Vagina (tissue), 2 donors: ENCODE results near the gene PIEZO1. TPM values are rescaled to one million over a fixed set of nuclear protein-coding genes. Genes with fewer than 3 reads are reported as not detected.

Experiments used
- DNase-seq, 2 donors: peaks; one replicate each; pipeline ENCODE4 v3.0.0-alpha.2; 2017; ENCODE audit errors: extremely low spot score in 2 of 2
- H3K27ac ChIP-seq: fragments of 200-600 bp; sonication (generic); one replicate; pipeline ENCODE4 v1.5.1; 2019
- H3K27me3 ChIP-seq: fragments of 200-600 bp; sonication (generic); one replicate; pipeline ENCODE4 v1.5.1; 2019
- H3K36me3 ChIP-seq, 2 donors: fragments of 200-600 bp; sonication (generic); one replicate each; pipeline ENCODE4 v1.5.1; 2017 to 2019
- H3K4me1 ChIP-seq: fragments of 200-600 bp; sonication (generic); one replicate; pipeline ENCODE4 v1.5.1; 2019
- H3K4me3 ChIP-seq, 2 donors: fragments of 200-600 bp; sonication (generic); 1 replicate in 1 of 2; 2 replicates in 1 of 2; pipeline ENCODE4 v1.5.1; 2016 to 2019
- H3K9me3 ChIP-seq: fragments of 200-600 bp; sonication (generic); one replicate; pipeline ENCODE4 v1.5.1; 2019
- CTCF ChIP-seq, 3 experiments: fragments of 450-650 bp in 2 of 3; fragments of 200-600 bp in 1 of 3; sonication (generic) in 1 of 3; IDR thresholded peaks; one replicate each; pipeline ENCODE4 v1.5.1; 2017 to 2019; ENCODE audit warnings: antibody characterized with exemption in 3 of 3, mild to moderate bottlenecking in 2 of 3, moderate library complexity in 2 of 3
- POLR2A ChIP-seq, 2 donors: fragments of 450-650 bp; IDR thresholded peaks; one replicate each; pipeline ENCODE4 v1.6.1; 2017; ENCODE audit warnings: antibody characterized with exemption in 2 of 2, mild to moderate bottlenecking in 2 of 2, moderate library complexity in 2 of 2
- POLR2AphosphoS5 ChIP-seq, 2 donors: sonication (generic); formaldehyde crosslinking; IDR thresholded peaks; one replicate each; pipeline ENCODE4 v1.9.0; 2017; ENCODE audit warnings: antibody characterized with exemption in 2 of 2, mild to moderate bottlenecking in 2 of 2, low read depth in 1 of 2; ENCODE audit not compliant: insufficient read depth in 1 of 2
- intact Hi-C: fragments of 100-400 bp; cut with DNase I; formaldehyde crosslinking; loops from one replicate; pipeline ENCODE4 v1.15.1; 2023
- total RNA-seq: library from RNA; depleted of rRNA; stranded (reverse); fragments of >200 nt; gene quantifications from one replicate; pipeline ENCODE4 v1.2.3, GENCODE V29; 2016

Gene PIEZO1
- total RNA-seq, 1 donor from 2014 or later, result 184 TPM

DNA sequence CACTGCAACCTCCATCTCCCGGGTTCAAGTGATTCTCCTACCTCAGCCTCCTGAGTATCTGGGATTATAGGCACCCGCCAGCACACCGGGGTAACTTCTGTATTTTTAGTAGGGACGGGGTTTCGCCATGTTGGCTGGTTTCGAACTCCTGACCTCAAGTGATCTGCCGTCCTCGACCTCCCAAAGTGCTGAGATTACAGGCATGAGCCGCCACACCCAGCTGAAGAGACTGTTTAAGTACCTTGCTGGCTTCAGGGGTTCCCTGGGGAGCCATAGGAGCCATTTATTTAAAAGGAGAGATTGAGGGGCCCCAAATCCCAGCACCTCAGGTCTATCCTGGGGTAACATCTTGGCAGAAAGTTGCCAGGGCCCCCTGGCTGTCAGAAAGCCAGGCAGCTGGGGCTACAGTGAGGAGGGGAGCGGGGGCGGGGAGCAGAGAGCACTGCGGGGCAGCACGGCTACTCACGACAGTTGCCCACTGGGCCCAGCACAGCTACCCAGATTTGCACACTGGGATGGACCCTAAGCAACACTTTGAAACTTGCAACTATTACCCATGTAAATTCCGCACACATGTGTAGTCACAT is 100.4 kb downstream of the PIEZO1 start:
- Histone ChIP-seq H3K27ac (no peak overlapping the region), H3K36me3 (no peaks in the 10 kb centered on the region), H3K9me3 (no peaks in the 10 kb centered on the region), H3K4me3 (no peak overlapping the region), H3K4me1 (peaks cover 24% of the 10 kb centered on the region), H3K27me3 (no peaks in the 10 kb centered on the region)
- TF ChIP-seq CTCF (IDR thresholded peaks at IDR 0.05) (no peak), POLR2AphosphoS5 (IDR thresholded peaks at IDR 0.05; ENCODE audit: insufficient read depth in 1 of 2, low read depth in 1 of 2) (no peak), POLR2A (IDR thresholded peaks at IDR 0.05) (no peak)
- no peak for DNase-seq
- intact Hi-C loops, result loop anchor here (10.0 kb wide), 1 partner anchor 60 kb away; no protein-coding TSS in a partner anchor

GRCh38 chr16:88681709-88682451 is 103.1 kb downstream of the PIEZO1 start:
- Histone ChIP-seq H3K4me1 (peaks cover 22% of the 10 kb centered on the region), H3K27ac (no peak overlapping the region), H3K4me3 (no peak overlapping the region), H3K36me3 (no peaks in the 10 kb centered on the region), H3K9me3 (no peaks in the 10 kb centered on the region), H3K27me3 (no peaks in the 10 kb centered on the region)
- TF ChIP-seq CTCF (IDR thresholded peaks at IDR 0.05) (no peak), POLR2AphosphoS5 (IDR thresholded peaks at IDR 0.05; ENCODE audit: insufficient read depth in 1 of 2, low read depth in 1 of 2) (no peak), POLR2A (IDR thresholded peaks at IDR 0.05) (no peak)
- no peak for DNase-seq
- intact Hi-C loops, result loop anchor here (10.0 kb wide), 1 partner anchor 63 kb away; no protein-coding TSS in a partner anchor

- no peaks in the 10 kb centered on the region for H3K27me3 ChIP-seq
- peaks cover 15% of the 10 kb centered on the region for H3K4me1 ChIP-seq
- no peaks in the 10 kb centered on the region for H3K9me3 ChIP-seq
- intact Hi-C loops, result loop anchor here (10.0 kb wide), 1 partner anchor 64 kb away; no protein-coding TSS in a partner anchor
- no peak overlapping the region for H3K4me3 ChIP-seq
- no peak overlapping the region for H3K27ac ChIP-seq
- TF ChIP-seq CTCF (IDR thresholded peaks at IDR 0.05) (no peak), POLR2A (IDR thresholded peaks at IDR 0.05) (no peak), POLR2AphosphoS5 (IDR thresholded peaks at IDR 0.05; ENCODE audit: insufficient read depth in 1 of 2, low read depth in 1 of 2) (no peak)
- no peak for DNase-seq
- no peaks in the 10 kb centered on the region for H3K36me3 ChIP-seq
Observed at GRCh38 chr16:88681084-88681680, 103.8 kb downstream of the PIEZO1 start.

DNA sequence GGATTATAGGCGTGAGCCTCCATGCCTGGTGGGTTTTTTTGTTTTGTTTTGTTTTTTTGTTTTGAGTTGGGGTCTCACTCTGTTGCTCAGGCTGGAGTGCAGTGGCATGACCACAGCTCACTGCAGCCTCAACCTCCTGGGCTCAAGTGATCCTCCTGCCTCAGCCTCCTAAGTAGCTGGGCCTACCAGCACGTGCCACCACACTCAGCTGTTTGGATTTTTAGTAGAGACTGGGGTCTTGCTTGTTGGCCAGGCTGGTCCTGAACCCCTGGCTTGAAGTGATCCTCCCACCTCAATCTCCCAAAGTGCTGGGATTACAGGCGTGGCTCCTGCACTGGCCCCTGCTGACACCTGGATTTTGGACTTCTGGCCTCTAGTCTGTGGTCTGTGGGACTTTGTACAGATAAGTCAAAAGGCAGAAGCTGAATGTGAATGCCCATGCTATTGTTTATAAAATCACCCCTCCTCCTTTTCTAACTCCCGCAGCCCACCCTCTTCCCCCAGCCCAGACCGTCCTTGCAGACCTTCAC is 104.4 kb downstream of the PIEZO1 start:
- H3K27me3 ChIP-seq, result no peaks in the 10 kb centered on the region
- H3K9me3 ChIP-seq, result no peaks in the 10 kb centered on the region
- H3K27ac ChIP-seq, result no peak overlapping the region
- no peak overlapping the region for H3K4me3 ChIP-seq
- intact Hi-C loops, result loop anchor here (10.0 kb wide), 1 partner anchor 64 kb away; no protein-coding TSS in a partner anchor
- H3K4me1 ChIP-seq, result peaks cover 9% of the 10 kb centered on the region
- no peak for DNase-seq
- TF ChIP-seq CTCF (IDR thresholded peaks at IDR 0.05) (no peak), POLR2AphosphoS5 (IDR thresholded peaks at IDR 0.05; ENCODE audit: insufficient read depth in 1 of 2, low read depth in 1 of 2) (no peak), POLR2A (IDR thresholded peaks at IDR 0.05) (no peak)
- H3K36me3 ChIP-seq, result no peaks in the 10 kb centered on the region
